Activated CD8-positive, alpha-beta memory T cell treated with anti-CD3 and anti-CD28 coated beads for 48 hours (primary cell): ENCODE data around the gene STK35.

ENCODE experiments used
- DNase-seq, 3 experiments: peaks; one replicate each; pipeline ENCODE4 v3.0.0-alpha.2; 2020; ENCODE audit warnings: low read depth in 2 of 3, low spot score in 2 of 3

The STK35 gene

DNA sequence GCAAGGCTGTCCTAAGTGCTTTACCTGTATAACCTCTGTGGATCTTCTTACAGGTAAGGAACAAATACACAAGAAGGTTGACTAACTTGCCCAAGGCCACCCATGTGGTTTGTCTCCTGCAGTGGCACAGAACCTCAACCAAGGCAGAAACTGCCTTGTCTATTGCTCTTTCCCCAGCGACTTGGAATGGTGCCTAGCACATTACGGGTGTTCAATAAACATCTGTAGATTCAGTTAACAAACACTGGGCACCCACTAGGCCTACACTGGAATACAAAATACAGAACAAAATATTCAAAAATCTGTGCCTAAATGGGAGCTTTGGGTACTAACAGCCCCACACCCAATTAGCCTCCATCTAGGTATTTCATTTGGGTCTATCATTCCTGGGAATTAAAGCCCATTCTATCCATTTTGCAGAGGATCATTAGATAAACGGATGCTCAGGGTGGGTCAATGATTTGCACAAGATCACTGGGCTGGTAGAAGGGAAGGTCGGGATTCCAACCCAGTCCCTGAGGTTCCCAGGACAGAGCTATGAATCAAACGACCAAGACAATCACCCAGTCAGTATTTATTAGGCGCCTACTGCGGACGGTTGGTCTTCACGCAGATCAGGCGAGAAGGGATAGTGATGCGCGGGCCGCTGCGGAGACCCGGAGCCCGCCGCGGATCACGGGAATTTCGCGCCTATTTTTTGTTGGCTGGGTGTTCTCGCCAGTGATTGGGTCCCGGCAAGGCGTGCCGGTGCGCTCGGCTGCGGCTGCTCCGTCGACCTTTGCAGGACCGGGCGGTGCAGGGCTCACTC, at the start of gene STK35:
STK35 (plus strand) TSS at position 771 of the 808 bp plus-strand sequence. CDS start 55 bp downstream, outside the sequence.
- peak in 2 of 3 experiments; percentile 38 to 54 for DNase-seq

GRCh38 chr20:2051946-2052345, 49.7 kb upstream of the STK35 start:
- no peak for DNase-seq

DNA sequence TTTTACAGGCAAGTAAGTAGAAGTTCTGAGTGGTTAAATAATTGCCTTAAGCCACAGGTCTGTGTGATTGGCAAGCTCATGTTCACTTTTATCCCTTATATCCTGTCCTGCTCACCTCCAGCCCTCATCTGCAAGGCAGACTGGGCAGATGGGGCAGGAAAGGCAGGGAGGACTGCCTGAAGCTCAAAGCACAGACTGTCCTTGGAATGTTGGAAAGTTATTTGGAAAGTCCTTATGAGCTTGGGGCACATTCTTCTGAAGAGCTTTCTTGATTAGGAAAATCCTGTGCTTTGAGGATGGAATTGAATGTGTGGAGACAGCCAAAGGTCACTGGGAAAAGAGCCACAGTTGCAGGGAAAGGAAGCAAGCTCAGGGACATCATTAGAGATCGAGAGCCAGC, 48.9 kb upstream of the STK35 start:
- DNase-seq: no peak

DNA sequence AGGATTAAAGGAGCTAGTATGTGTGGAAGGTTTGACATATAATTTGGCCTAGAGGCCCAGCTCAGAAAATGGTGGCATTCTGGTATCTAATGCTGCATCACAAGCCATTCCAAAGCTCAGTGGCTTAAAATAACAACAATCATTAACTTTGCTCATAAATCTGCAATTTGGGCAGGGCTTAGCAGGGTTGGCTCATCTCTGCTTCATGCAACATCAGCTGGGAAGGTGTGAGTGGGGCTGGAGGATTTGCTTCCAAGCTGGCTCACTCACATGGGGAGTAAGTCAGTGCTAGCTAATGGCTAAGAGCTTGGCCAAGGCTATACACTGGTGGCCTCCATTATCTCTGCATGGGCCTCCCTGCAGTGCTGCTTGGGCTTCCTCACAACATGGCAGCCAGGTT, 48.0 kb upstream of the STK35 start:
- no peak for DNase-seq

DNA sequence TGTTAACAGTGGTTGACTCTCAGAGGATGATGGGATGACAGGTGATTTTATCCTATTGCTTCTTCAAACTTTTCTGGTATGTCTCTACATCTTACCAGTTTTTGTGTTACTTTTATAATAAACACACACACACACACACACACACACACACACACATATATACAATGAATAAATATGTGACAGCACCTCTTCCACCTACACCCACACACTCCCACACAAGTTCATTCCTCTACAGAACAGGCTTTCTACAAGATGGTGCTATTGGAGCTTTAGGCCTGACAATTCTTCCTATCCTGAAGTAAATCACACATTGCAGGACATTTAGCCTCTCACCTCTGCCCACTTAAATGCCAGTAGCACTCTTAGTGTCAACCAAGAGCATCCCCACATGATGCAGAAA, 46.7 kb upstream of the STK35 start:
- DNase-seq: no peak

GRCh38 chr20:2059411-2059810, 42.2 kb upstream of the STK35 start:
- DNase-seq: no peak

DNA sequence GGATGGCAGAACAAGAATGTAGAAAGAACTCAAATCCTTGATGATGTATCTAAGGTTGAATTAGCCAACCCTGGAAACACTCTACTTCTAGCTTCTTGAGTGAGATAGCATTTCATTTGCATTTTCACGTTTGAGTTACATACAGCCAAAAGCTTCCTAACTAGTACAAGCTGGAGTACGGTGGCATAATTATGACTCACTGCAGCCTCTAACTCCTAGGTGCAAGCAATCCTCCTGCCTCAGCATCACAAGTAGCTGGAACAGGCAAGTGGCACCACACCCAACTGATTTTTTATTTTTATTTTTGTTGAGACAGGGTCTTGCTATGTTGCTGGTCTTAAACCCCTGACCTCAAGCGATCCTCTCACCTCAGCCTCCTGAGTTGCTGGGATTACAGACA, 36.5 kb upstream of the STK35 start:
- DNase-seq: no peak

- no peak for DNase-seq
Observed at GRCh38 chr20:2066461-2067122, 35.0 kb upstream of the STK35 start.

GRCh38 chr20:2080532-2081224, 20.9 kb upstream of the STK35 start:
- DNase-seq: no peak

- DNase-seq: no peak
Observed at GRCh38 chr20:2084703-2085102, 16.9 kb upstream of the STK35 start.

DNA sequence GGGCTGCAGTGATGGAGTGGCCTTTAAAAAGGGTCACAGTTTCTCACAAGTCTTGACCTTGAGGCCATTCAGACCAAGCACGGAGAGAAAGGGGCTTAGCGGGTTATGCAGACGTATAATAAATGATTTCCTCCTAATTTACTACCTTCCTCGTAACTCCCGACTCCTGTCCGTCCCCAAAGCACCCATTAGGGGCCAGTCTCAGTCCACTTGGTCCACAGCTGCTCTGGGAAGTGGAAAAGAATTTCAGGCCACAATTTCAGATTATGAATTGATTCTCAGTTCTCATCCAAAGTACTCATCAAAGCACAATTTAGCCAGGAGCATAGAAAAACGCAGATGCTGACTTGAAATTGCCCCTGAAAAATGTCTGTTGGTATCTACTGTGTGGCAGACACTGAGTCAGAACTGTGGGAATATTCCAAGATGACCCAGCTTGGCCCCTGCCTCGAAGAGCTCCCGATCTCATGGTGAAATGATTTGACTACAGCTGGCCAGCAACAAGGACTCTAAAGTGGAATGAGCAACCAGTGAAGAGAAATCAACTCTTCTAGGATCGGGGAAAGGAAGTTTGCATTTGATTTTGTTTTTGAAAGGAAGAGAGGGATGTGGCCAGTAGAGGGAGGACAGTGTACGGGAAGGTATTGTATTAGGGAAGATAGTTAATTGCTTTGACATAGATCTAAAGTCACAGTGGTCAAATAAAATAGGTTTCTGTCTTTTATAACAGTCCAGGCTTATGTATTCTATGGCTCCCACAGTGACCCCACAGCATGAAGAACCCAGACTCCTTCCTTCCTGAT, 15.2 kb upstream of the STK35 start:
- no peak for DNase-seq

DNA sequence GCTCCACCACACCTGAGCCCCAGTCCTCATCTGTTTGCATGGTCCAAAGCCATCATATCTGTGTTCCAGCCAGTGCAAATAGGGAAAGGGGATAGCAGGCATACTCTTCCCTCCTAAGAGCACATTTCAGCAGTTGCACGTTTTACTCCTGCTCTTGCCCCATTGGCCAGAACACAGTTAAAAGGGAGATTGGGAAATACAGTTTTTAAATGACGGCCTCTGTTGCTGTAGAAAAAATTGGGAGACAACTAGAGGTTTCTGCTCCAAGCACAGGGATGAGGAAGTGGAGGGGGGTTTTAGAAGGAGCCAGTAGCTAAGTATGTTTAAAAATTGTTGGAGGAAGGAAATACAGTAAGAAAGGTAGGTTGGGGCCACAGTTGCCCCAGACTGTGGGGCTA, 14.6 kb upstream of the STK35 start:
- no peak for DNase-seq

DNA sequence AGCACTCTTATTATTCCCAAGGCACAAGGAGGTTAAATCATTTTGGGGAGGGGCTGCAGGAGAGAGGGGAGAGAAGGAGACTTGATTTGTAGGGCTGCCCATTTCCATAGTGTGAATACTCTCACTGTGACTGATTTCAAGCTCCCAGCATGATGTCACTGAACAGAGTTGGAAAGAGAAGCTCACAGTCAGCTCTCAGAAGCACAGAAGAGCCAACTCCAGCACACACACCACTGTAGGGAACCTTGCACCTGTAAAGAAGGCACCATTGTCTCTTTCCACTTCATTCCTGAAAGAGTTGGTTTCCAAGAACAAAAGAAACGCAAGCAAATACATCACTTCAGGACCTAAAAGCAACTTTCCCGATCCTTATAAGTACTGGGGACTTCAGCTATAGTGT, 12.7 kb upstream of the STK35 start:
- no peak for DNase-seq

DNA sequence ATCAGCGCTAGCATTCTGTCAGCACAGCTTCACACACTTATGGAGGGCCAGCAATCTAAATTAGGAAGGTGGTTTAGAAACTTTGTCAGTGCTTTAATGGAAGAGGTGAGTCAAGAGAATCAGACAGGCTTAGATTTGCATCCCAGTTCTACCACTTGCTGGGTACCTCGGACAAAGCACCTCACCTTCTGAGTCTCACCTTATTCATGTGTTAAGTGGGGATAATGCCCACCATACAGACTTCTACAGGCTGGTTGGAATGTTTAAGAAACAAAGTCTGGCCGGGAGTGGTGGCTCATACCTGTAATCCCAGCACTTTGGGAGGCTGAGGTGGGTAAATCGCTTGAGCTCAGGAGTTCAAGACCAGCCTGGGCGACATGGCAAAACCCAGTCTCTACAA, 12.2 kb upstream of the STK35 start:
- DNase-seq: no peak

GRCh38 chr20:2093159-2093781, 8.4 kb upstream of the STK35 start:
- no peak for DNase-seq

GRCh38 chr20:2093883-2094282, 7.7 kb upstream of the STK35 start:
- DNase-seq: no peak

DNA sequence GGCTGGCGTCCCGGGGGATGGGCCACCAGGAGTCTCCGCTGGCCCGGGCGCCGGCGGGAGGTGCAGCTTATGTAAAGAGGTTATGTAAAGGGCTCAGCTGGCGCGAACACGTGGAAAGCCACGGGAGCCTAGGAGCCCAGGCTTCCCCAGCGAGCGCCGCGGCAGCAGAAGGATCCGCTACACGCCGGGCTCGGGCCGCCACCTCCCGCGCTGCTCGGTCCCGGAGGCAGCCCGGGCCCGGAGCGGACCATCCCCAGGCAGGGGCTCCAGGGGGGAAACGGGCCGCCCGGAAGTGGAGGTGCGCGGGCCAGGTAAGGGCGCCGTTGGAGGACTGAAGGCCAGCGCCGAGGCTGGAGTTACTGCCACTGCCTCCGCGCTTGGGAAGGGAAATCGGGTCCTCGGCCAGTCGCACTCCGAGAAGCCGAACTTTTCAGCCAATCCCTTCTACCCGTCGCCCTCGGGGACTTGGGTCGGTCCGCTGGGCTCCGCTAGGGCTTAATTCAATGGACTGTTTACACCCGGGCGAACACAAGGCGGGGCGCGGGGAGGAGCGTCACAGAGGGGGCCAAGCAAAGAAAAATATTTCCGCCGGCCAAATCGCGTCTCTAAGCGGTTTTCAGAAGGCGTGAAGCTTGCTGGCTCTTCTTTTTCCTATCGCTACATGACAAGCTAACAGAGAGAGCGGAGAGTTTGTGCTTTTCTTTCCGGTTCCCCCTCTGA, 398 bp downstream of the STK35 start:
- DNase-seq: peak; percentile 63 to 73 (median 71)

GRCh38 chr20:2102585-2103460, 1.2 kb downstream of the STK35 start:
- peak in 2 of 3 experiments; percentile 58 to 72 for DNase-seq

DNA sequence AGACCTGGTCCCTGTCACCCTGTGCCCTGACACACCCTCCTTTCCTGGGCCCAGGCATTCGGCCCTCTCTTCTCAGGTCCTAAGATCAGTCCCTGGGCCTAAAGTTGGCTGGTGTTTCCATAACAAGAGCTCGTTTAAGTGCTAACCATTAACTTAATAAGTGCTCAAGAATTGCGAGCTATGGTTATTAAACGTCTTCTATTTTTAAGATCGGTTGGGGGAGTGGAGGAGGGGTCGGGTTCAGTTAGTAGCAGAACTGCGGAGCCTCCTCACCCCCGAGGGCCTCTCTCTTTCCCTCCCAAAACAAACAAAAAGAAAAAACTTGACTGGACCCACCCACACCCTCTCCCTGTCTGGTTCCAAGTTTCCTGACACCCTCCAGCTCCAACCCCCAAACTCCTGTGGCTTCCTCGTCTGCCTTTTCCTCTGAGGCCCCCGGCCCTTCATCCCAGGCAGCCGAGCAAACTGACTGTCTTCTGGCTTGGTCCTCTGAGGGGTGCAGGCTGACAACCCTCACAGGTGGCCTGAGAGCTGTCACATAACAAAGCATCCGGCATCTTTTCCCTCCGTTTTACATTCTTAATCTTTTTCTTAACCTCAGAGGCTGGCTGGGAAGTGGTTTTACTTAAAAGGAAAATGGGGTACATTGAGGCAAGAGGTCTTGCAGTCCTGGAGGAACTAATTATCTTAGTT, 2.0 kb downstream of the STK35 start:
- DNase-seq: no peak
